WTC11 (cell line): Measurements from ENCODE around the gene HOXD10. TPM values are rescaled to one million over a fixed set of nuclear protein-coding genes. Genes with fewer than 3 reads are reported as not detected.

Source experiments
- ATAC-seq: fragments of 200-7000 bp; cut with Tn5 transposase; 2 replicates; pipeline ENCODE4 v1.10.0; 2021; ENCODE audit warnings: mild to moderate bottlenecking, moderate library complexity
- CTCF ChIA-PET: fragments of 300-600 bp; sonication (Branson Sonifier 250); formaldehyde crosslinking; loops from one replicate; lab custom pipeline; 2021; ENCODE audit warnings: antibody characterized with exemption; lab: Charles Lee
- POLR2A ChIA-PET: fragments of 350-600 bp; sonication (Branson Sonifier 250); formaldehyde crosslinking; loops from one replicate; lab custom pipeline; 2021; ENCODE audit warnings: antibody characterized with exemption; lab: Charles Lee
- DNase-seq: peaks from one replicate; pipeline ENCODE4 v3.0.0; 2021; ENCODE audit warnings: low spot score
- H3K27ac Mint-ChIP-seq: 2 replicates; pipeline ENCODE4 v1.8.0; 2021; ENCODE audit warnings: mixed read lengths
- H3K27me3 Mint-ChIP-seq: 2 replicates; pipeline ENCODE4 v1.8.0; 2021; ENCODE audit warnings: low read depth, mild to moderate bottlenecking, moderate library complexity, mixed read lengths
- H3K36me3 Mint-ChIP-seq: 2 replicates; pipeline ENCODE4 v1.8.0; 2021; ENCODE audit warnings: mixed read lengths
- H3K4me1 Mint-ChIP-seq: 2 replicates; pipeline ENCODE4 v1.8.0; 2022; ENCODE audit warnings: mixed read lengths
- H3K4me3 Mint-ChIP-seq: 2 replicates; pipeline ENCODE4 v1.8.0; 2021; ENCODE audit warnings: mild to moderate bottlenecking, moderate library complexity, mixed read lengths
- H3K9me3 Mint-ChIP-seq: 2 replicates; pipeline ENCODE4 v1.8.0; 2021; ENCODE audit warnings: mixed read lengths
- ELF4 ChIP-seq: sonication (generic); formaldehyde crosslinking; IDR thresholded peaks from 2 replicates; pipeline ENCODE4 v1.8.1; 2022; ENCODE audit warnings: low read depth, mild to moderate bottlenecking, moderate library complexity, missing genetic modification reagents
- FOXK1 ChIP-seq: sonication (generic); formaldehyde crosslinking; IDR thresholded peaks from 2 replicates; pipeline ENCODE4 v1.8.0; 2022; ENCODE audit warnings: mild to moderate bottlenecking, moderate library complexity, missing genetic modification reagents
- GRHL2 ChIP-seq: fragments of 250-450 bp; sonication (Bioruptor Pico); IDR thresholded peaks from 2 replicates; pipeline ENCODE4 v1.8.0; 2022; ENCODE audit warnings: mild to moderate bottlenecking, moderate library complexity; ENCODE audit not compliant: insufficient replicate concordance, severe bottlenecking
- JAZF1 ChIP-seq: fragments of 250-450 bp; sonication (Bioruptor Pico); IDR thresholded peaks from 2 replicates; pipeline ENCODE4 v1.9.0; 2021; ENCODE audit warnings: moderate library complexity, mild to moderate bottlenecking, inconsistent platforms
- MXD4 ChIP-seq: fragments of 250-450 bp; sonication (Bioruptor Pico); IDR thresholded peaks from 2 replicates; pipeline ENCODE4 v1.8.0; 2021; ENCODE audit warnings: mild to moderate bottlenecking, moderate library complexity, borderline replicate concordance
- SOX15 ChIP-seq: fragments of 250-450 bp; sonication (Bioruptor Pico); IDR thresholded peaks from 2 replicates; pipeline ENCODE4 v1.9.0; 2021; ENCODE audit warnings: mild to moderate bottlenecking
- SP1 ChIP-seq: sonication (generic); formaldehyde crosslinking; conservative IDR thresholded peaks from 2 replicates; pipeline ENCODE4 v1.8.1; 2022; ENCODE audit warnings: missing genetic modification reagents
- TCF7 ChIP-seq: sonication (generic); formaldehyde crosslinking; IDR thresholded peaks from 2 replicates; pipeline ENCODE4 v1.8.0; 2022; ENCODE audit warnings: mild to moderate bottlenecking, low read depth, missing genetic modification reagents, moderate library complexity
- total RNA-seq: library from RNA; stranded (reverse); gene quantifications from 3 replicates; pipeline ENCODE4 v1.2.3, GENCODE V29; 2021
- TF ChIP-seq, protein P1 (sequence below): sonication (generic); formaldehyde crosslinking; IDR thresholded peaks from 2 replicates; pipeline ENCODE4 v1.8.1; 2023; ENCODE audit warnings: mild to moderate bottlenecking, missing genetic modification reagents
- TF ChIP-seq, protein P2 (sequence below): sonication (generic); formaldehyde crosslinking; IDR thresholded peaks from 2 replicates; pipeline ENCODE4 v1.8.1; 2022; ENCODE audit warnings: missing genetic modification reagents, borderline replicate concordance
- TF ChIP-seq, protein P3 (sequence below): sonication (generic); formaldehyde crosslinking; IDR thresholded peaks from 2 replicates; pipeline ENCODE4 v1.8.1; 2022; ENCODE audit warnings: mild to moderate bottlenecking, missing genetic modification reagents, moderate library complexity, borderline replicate concordance
- TF ChIP-seq, protein P4 (sequence below): sonication (generic); formaldehyde crosslinking; IDR thresholded peaks from 2 replicates; pipeline ENCODE4 v1.8.0; 2022; ENCODE audit warnings: mild to moderate bottlenecking, missing genetic modification reagents
- TF ChIP-seq, protein P5 (sequence below): sonication (generic); formaldehyde crosslinking; conservative IDR thresholded peaks from 2 replicates; pipeline ENCODE4 v1.8.1; 2022; ENCODE audit warnings: mild to moderate bottlenecking, missing genetic modification reagents
- TF ChIP-seq, protein P6 (sequence below): sonication (generic); formaldehyde crosslinking; IDR thresholded peaks from 2 replicates; pipeline ENCODE4 v1.8.1; 2022; ENCODE audit warnings: low read depth, mild to moderate bottlenecking, moderate library complexity, missing genetic modification reagents, borderline replicate concordance

HOXD10 gene
- total RNA-seq, 1 experiment from 2014 or later, result not detected

DNA sequence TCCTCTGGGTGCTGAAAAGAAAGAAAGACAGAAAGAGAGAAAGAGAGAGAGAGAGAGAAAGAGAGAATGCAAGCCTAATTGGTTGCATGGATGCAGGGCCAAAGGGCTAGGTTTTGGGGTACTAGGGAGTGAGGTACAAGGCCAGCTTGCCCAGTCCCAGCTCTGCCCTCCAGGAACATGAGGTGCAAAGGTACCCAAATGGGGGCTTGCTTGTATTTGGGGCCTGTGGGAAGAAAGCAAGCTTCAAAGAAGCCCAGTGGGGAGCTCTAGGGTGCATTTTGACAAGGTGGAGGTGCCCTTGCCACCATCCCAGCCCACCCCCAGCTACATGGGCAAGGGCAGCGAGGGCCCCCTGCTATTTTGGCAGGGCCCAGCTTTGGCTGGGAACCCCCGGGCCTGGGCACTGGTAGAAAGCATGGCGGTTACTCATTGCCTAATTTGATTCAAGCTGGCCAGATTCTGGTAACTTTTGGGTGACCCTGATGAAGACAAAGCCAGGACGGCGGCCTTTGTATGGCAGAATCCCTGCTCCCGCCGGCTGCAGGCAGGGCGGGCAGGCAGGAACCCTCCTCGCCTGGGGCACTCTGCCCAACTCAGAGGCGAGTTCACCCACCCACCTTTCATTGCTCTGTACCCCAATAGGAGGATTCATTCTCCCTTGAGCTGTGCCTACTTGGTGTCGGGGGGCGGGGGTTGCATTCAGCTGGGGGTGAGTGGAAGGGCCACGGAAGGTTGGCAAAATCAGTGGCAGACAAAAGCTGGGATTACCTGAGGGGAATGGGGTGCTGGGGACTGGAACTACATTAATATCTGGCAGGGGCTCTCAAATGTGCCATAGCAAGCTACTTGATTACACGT, 34.2 kb downstream of the HOXD10 start:
- POLR2A ChIA-PET, result interaction anchor here (1.6 kb wide), 1 partner anchor 12 kb away, joined by 3 read pairs; no protein-coding TSS in a partner anchor
- Mint-ChIP-seq H3K4me1 (peaks cover 32% of the 10 kb centered on the region), H3K27ac (no peak overlapping the region), H3K27me3 (peaks cover 100% of the 10 kb centered on the region), H3K4me3 (0 out of 2 replicates have a peak overlapping the region, but pooled peaks have one; percentile 14)
- DNase-seq (no peak), ATAC-seq (no peak)
- CTCF ChIA-PET, result interaction anchor here (1.0 to 2.0 kb wide), 5 partner anchors 10 to 403 kb away, joined by 3 to 5 read pairs (median 4); no protein-coding TSS in a partner anchor
- no peak for TF ChIP-seq SP1 (CRISPR knock-in tag)
- TF ChIP-seq, protein P1, sequence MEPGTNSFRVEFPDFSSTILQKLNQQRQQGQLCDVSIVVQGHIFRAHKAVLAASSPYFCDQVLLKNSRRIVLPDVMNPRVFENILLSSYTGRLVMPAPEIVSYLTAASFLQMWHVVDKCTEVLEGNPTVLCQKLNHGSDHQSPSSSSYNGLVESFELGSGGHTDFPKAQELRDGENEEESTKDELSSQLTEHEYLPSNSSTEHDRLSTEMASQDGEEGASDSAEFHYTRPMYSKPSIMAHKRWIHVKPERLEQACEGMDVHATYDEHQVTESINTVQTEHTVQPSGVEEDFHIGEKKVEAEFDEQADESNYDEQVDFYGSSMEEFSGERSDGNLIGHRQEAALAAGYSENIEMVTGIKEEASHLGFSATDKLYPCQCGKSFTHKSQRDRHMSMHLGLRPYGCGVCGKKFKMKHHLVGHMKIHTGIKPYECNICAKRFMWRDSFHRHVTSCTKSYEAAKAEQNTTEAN (CRISPR knock-in tag), result no peak
- no peak for TF ChIP-seq JAZF1
- TF ChIP-seq, protein P2, sequence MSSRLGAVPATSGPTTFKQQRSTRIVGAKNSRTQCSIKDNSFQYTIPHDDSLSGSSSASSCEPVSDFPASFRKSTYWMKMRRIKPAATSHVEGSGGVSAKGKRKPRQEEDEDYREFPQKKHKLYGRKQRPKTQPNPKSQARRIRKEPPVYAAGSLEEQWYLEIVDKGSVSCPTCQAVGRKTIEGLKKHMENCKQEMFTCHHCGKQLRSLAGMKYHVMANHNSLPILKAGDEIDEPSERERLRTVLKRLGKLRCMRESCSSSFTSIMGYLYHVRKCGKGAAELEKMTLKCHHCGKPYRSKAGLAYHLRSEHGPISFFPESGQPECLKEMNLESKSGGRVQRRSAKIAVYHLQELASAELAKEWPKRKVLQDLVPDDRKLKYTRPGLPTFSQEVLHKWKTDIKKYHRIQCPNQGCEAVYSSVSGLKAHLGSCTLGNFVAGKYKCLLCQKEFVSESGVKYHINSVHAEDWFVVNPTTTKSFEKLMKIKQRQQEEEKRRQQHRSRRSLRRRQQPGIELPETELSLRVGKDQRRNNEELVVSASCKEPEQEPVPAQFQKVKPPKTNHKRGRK, result no peak
- TF ChIP-seq, protein P3, sequence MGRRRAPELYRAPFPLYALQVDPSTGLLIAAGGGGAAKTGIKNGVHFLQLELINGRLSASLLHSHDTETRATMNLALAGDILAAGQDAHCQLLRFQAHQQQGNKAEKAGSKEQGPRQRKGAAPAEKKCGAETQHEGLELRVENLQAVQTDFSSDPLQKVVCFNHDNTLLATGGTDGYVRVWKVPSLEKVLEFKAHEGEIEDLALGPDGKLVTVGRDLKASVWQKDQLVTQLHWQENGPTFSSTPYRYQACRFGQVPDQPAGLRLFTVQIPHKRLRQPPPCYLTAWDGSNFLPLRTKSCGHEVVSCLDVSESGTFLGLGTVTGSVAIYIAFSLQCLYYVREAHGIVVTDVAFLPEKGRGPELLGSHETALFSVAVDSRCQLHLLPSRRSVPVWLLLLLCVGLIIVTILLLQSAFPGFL (CRISPR knock-in tag), result no peak
- no peak for TF ChIP-seq FOXK1 (CRISPR knock-in tag)
- TF ChIP-seq SOX15 (CRISPR knock-in tag), result no peak
- TF ChIP-seq, protein P4, sequence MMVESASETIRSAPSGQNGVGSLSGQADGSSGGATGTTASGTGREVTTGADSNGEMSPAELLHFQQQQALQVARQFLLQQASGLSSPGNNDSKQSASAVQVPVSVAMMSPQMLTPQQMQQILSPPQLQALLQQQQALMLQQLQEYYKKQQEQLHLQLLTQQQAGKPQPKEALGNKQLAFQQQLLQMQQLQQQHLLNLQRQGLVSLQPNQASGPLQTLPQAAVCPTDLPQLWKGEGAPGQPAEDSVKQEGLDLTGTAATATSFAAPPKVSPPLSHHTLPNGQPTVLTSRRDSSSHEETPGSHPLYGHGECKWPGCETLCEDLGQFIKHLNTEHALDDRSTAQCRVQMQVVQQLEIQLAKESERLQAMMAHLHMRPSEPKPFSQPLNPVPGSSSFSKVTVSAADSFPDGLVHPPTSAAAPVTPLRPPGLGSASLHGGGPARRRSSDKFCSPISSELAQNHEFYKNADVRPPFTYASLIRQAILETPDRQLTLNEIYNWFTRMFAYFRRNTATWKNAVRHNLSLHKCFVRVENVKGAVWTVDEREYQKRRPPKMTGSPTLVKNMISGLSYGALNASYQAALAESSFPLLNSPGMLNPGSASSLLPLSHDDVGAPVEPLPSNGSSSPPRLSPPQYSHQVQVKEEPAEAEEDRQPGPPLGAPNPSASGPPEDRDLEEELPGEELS, result no peak
- no peak for TF ChIP-seq ELF4 (CRISPR knock-in tag)
- TF ChIP-seq, protein P5, sequence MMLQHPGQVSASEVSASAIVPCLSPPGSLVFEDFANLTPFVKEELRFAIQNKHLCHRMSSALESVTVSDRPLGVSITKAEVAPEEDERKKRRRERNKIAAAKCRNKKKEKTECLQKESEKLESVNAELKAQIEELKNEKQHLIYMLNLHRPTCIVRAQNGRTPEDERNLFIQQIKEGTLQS, result no peak
- no peak for TF ChIP-seq TCF7 (CRISPR knock-in tag)
- no peak for TF ChIP-seq GRHL2 (CRISPR knock-in tag)
- no peak for TF ChIP-seq MXD4 (CRISPR knock-in tag)
- TF ChIP-seq, protein P6, sequence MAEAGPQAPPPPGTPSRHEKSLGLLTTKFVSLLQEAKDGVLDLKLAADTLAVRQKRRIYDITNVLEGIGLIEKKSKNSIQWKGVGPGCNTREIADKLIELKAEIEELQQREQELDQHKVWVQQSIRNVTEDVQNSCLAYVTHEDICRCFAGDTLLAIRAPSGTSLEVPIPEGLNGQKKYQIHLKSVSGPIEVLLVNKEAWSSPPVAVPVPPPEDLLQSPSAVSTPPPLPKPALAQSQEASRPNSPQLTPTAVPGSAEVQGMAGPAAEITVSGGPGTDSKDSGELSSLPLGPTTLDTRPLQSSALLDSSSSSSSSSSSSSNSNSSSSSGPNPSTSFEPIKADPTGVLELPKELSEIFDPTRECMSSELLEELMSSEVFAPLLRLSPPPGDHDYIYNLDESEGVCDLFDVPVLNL (CRISPR knock-in tag), result no peak
- TF ChIP-seq, all 79 proteins: peak for 0
- H3K36me3 Mint-ChIP-seq, result no peaks in the 10 kb centered on the region
- H3K9me3 Mint-ChIP-seq, result no peaks in the 10 kb centered on the region
